PC-3 (cell line): ENCODE data around the gene CABP1. TPM values are rescaled to one million over a fixed set of nuclear protein-coding genes. Genes with fewer than 3 reads are reported as not detected.

Experiments
- ATAC-seq: fragments of 200-7000 bp; cut with Tn5 transposase; 2 replicates; pipeline ENCODE4 v1.9.1; 2020; ENCODE audit warnings: mild to moderate bottlenecking, moderate library complexity
- BruUV-seq: library from RNA; stranded (reverse); fragments of 400-500 nt; replicated peaks from 2 replicates; lab custom pipeline; 2021; lab: Mats Ljungman, UMichigan
- CTCF ChIA-PET: fragments of 300-600 bp; sonication (Branson Sonifier 250); formaldehyde crosslinking; loops from one replicate; lab custom pipeline; 2022; ENCODE audit warnings: antibody characterized with exemption; lab: Charles Lee
- POLR2A ChIA-PET: fragments of 300-600 bp; sonication (Branson Sonifier 250); formaldehyde crosslinking; loops from one replicate; lab custom pipeline; 2022; ENCODE audit warnings: antibody characterized with exemption; ENCODE audit not compliant: unreplicated experiment; lab: Charles Lee
- DNase-seq: peaks from one replicate; pipeline ENCODE4 v3.0.0-alpha.2; 2015
- H2AFZ ChIP-seq: fragments of 300-600 bp; sonication (generic); 2 replicates; pipeline ENCODE4 v1.6.0; 2016; ENCODE audit warnings: antibody characterized with exemption, low read length
- H3F3A ChIP-seq: fragments of 300-600 bp; sonication (generic); one replicate; pipeline ENCODE4 v1.6.0; 2017; ENCODE audit warnings: antibody characterized with exemption, low read length, control low read depth, mild to moderate bottlenecking; ENCODE audit not compliant: unreplicated experiment
- H3K27ac ChIP-seq: fragments of 300-600 bp; sonication (generic); 2 replicates; pipeline ENCODE4 v1.5.1; 2016; ENCODE audit warnings: mild to moderate bottlenecking, low read length
- H3K27me3 ChIP-seq: fragments of 300-600 bp; sonication (generic); 2 replicates; pipeline ENCODE4 v1.6.1; 2016; ENCODE audit warnings: low read length, mixed read lengths
- H3K36me3 ChIP-seq: fragments of 300-600 bp; sonication (generic); 2 replicates; pipeline ENCODE4 v1.6.1; 2016; ENCODE audit warnings: low read depth, mixed run types, low read length, mixed read lengths
- H3K4me1 ChIP-seq: fragments of 300-600 bp; sonication (generic); 2 replicates; pipeline ENCODE4 v1.5.1; 2016; ENCODE audit warnings: low read length; ENCODE audit not compliant: insufficient read depth
- H3K4me2 ChIP-seq: fragments of 300-600 bp; sonication (generic); 2 replicates; pipeline ENCODE4 v1.6.0; 2016; ENCODE audit warnings: low read length
- H3K4me3 ChIP-seq: fragments of 300-600 bp; sonication (generic); 2 replicates; pipeline ENCODE4 v1.5.1; 2016; ENCODE audit warnings: mild to moderate bottlenecking, low read length, mixed read lengths
- H3K79me2 ChIP-seq: fragments of 300-600 bp; sonication (generic); 2 replicates; pipeline ENCODE4 v1.6.1; 2017; ENCODE audit warnings: low read length, mixed read lengths
- H3K9ac ChIP-seq: fragments of 300-600 bp; sonication (generic); 2 replicates; pipeline ENCODE4 v1.6.0; 2016; ENCODE audit warnings: mild to moderate bottlenecking, low read length
- H3K9me2 ChIP-seq: fragments of 300-600 bp; sonication (generic); replicated peaks from 2 replicates; pipeline ENCODE4 v1.6.1; 2016; ENCODE audit warnings: mixed run types, low read length, mixed read lengths
- H3K9me3 ChIP-seq: fragments of 300-600 bp; sonication (generic); 2 replicates; pipeline ENCODE4 v1.6.1; 2016; ENCODE audit warnings: low read length, mixed read lengths
- H4K20me1 ChIP-seq: fragments of 300-600 bp; sonication (generic); 2 replicates; pipeline ENCODE4 v1.6.1; 2016; ENCODE audit warnings: low read length, mixed read lengths
- CTCF ChIP-seq: fragments of 300-600 bp; sonication (generic); conservative IDR thresholded peaks from 2 replicates; pipeline ENCODE4 v1.5.1; 2017; ENCODE audit warnings: antibody characterized with exemption, low read depth, mild to moderate bottlenecking, low read length
- EZH2 ChIP-seq: fragments of 300-600 bp; sonication (generic); IDR thresholded peaks from one replicate; pipeline ENCODE4 v1.6.1; 2017; ENCODE audit warnings: antibody characterized with exemption, mild to moderate bottlenecking, low read length; ENCODE audit not compliant: unreplicated experiment
- EZH2phosphoT487 ChIP-seq: fragments of 300-600 bp; sonication (generic); IDR thresholded peaks from 2 replicates; pipeline ENCODE4 v1.6.1; 2018; ENCODE audit warnings: mild to moderate bottlenecking, antibody characterized with exemption, low read length, borderline replicate concordance
- intact Hi-C: fragments of 100-400 bp; cut with micrococcal nuclease; formaldehyde crosslinking; loops from 2 replicates; pipeline ENCODE4 v1.9.0; 2023
- total RNA-seq: library from RNA; depleted of rRNA; stranded (reverse); fragments of >200 nt; gene quantifications from 2 replicates; pipeline ENCODE4 v1.2.3, GENCODE V29; 2014

CABP1 gene
- total RNA-seq, 1 experiment from 2014 or later = not detected

DNA sequence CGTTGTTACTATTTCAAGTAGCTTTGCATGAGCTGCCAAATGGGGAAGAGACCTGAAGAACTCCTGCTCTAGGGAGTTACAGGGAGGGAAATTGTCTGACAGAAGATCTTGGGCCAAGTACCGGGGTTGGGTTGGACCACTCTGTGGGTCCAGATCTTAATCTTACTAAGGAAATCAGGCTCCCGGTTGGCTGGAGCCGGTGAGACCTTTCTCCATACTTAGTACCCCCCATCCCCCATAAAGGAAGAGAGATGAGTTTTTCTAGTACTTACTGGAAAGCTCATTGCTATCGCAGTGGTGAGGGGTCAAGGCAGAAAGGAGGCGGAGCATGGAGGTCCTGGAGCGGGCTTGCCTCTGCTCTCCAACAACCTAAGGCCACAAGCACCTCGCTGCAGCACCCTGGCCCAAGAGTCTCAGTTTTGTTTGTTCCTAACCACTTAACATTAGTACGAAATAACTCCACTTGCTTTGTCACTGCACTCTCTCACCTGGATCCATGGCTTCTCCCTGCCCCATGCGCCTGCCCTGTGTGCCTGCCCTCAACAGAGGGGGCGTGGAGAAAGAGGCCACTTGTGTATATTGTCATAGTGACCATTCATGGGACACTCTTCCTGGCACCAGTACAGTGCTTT, 63.0 kb downstream of the CABP1 start:
- Histone ChIP-seq H4K20me1 (no peaks in the 10 kb centered on the region), H3F3A (no peaks in the 10 kb centered on the region), H3K4me2 (no peak overlapping the region), H3K27ac (no peak overlapping the region), H3K9me2 (no peaks in the 10 kb centered on the region), H3K4me1 (0 out of 2 replicates have a peak, but pooled peaks cover 8% of the 10 kb centered on the region), H2AFZ (no peak overlapping the region), H3K36me3 (peaks cover 44% of the 10 kb centered on the region), H3K9ac (no peak overlapping the region), H3K79me2 (no peaks in the 10 kb centered on the region), H3K27me3 (no peaks in the 10 kb centered on the region), H3K9me3 (no peaks in the 10 kb centered on the region), H3K4me3 (no peak overlapping the region)
- POLR2A ChIA-PET = no interaction called here
- ATAC-seq (no peak), DNase-seq (no peak)
- TF ChIP-seq EZH2phosphoT487 (no peak), CTCF (no peak), EZH2 (no peak)
- intact Hi-C loops = no loop called here
- no TSS peak for BruUV-seq
- CTCF ChIA-PET = no interaction called here

- no peaks in the 10 kb centered on the region for H3K27me3 ChIP-seq
- BruUV-seq = no TSS peak
- no peak overlapping the region for H3K9ac ChIP-seq
- H4K20me1 ChIP-seq = no peaks in the 10 kb centered on the region
- H3F3A ChIP-seq = no peaks in the 10 kb centered on the region
- peaks cover 11% of the 10 kb centered on the region; the same call in 1 of the 2 replicates for H3K4me1 ChIP-seq
- no peak overlapping the region for H3K4me3 ChIP-seq
- POLR2A ChIA-PET = no interaction called here
- no peak overlapping the region for H3K4me2 ChIP-seq
- intact Hi-C loops = no loop called here
- H3K36me3 ChIP-seq = peaks cover 23% of the 10 kb centered on the region
- no peaks in the 10 kb centered on the region for H3K9me2 ChIP-seq
- CTCF ChIA-PET = no interaction called here
- H3K27ac ChIP-seq = no peak overlapping the region
- no peak for ATAC-seq
- H3K9me3 ChIP-seq = no peaks in the 10 kb centered on the region
- DNase-seq = no peak
- H3K79me2 ChIP-seq = peaks cover 3% of the 10 kb centered on the region; the same call in 1 of the 2 replicates
- TF ChIP-seq CTCF (no peak), EZH2phosphoT487 (no peak), EZH2 (no peak)
- H2AFZ ChIP-seq = no peak overlapping the region
Observed at GRCh38 chr12:120705618-120706017, 65.2 kb downstream of the CABP1 start.

- H3F3A ChIP-seq = no peaks in the 10 kb centered on the region
- H3K27ac ChIP-seq = no peak overlapping the region
- DNase-seq (peak; percentile 46), ATAC-seq (0 out of 2 replicates have a peak, but pooled peaks have one; percentile 10)
- ChIA-PET CTCF (no interaction called here), POLR2A (no interaction called here)
- H3K4me2 ChIP-seq = no peak overlapping the region
- intact Hi-C loops = no loop called here
- H3K79me2 ChIP-seq = peaks cover 7% of the 10 kb centered on the region
- H3K9me3 ChIP-seq = no peaks in the 10 kb centered on the region
- H3K4me3 ChIP-seq = no peak overlapping the region
- H3K9ac ChIP-seq = no peak overlapping the region
- H3K9me2 ChIP-seq = no peaks in the 10 kb centered on the region
- BruUV-seq = no TSS peak
- peaks cover 11% of the 10 kb centered on the region; the same call in 1 of the 2 replicates for H3K4me1 ChIP-seq
- no peaks in the 10 kb centered on the region for H3K27me3 ChIP-seq
- TF ChIP-seq CTCF (no peak), EZH2phosphoT487 (no peak), EZH2 (no peak)
- H2AFZ ChIP-seq = no peak overlapping the region
- H4K20me1 ChIP-seq = no peaks in the 10 kb centered on the region
- H3K36me3 ChIP-seq = peaks cover 19% of the 10 kb centered on the region
Observed at GRCh38 chr12:120706029-120706428, 65.6 kb downstream of the CABP1 start.
